ENCODE measurements around the gene ESR2. TPM values are rescaled to one million over a fixed set of nuclear protein-coding genes. Genes with fewer than 3 reads are reported as not detected.

The ESR2 gene
- total RNA-seq, 1 donor from 2014 or later, result 0.17 TPM

GRCh38 chr14:64279704-64280668, 14.2 kb downstream of the ESR2 start:
- no peak for TF ChIP-seq CTCF (IDR thresholded peaks at IDR 0.05; ENCODE audit: insufficient read depth, low read length, poor library complexity, severe bottlenecking)
- Histone ChIP-seq H3K27me3 (ENCODE audit: control insufficient read depth, insufficient read depth, low read length) (no peaks in the 10 kb centered on the region), H3K4me3 (ENCODE audit: low read depth, low read length) (no peak overlapping the region), H3K36me3 (ENCODE audit: control insufficient read depth, insufficient read depth, low read length) (no peaks in the 10 kb centered on the region)
- no peak for DNase-seq (ENCODE audit: low read depth)

- Histone ChIP-seq H3K4me3 (ENCODE audit: low read depth, low read length) (no peak overlapping the region), H3K27me3 (ENCODE audit: control insufficient read depth, insufficient read depth, low read length) (no peaks in the 10 kb centered on the region), H3K36me3 (ENCODE audit: control insufficient read depth, insufficient read depth, low read length) (no peaks in the 10 kb centered on the region)
- no peak for TF ChIP-seq CTCF (IDR thresholded peaks at IDR 0.05; ENCODE audit: insufficient read depth, low read length, poor library complexity, severe bottlenecking)
- no peak for DNase-seq (ENCODE audit: low read depth)
These were observed 15.7 kb downstream of the ESR2 start for GRCh38 chr14:64278458-64278857.

- H3K4me3 ChIP-seq (ENCODE audit: low read depth, low read length), result no peak overlapping the region
- DNase-seq (ENCODE audit: low read depth), result no peak
- H3K27me3 ChIP-seq (ENCODE audit: control insufficient read depth, insufficient read depth, low read length), result no peaks in the 10 kb centered on the region
- TF ChIP-seq CTCF (IDR thresholded peaks at IDR 0.05; ENCODE audit: insufficient read depth, low read length, poor library complexity, severe bottlenecking), result no peak
- H3K36me3 ChIP-seq (ENCODE audit: control insufficient read depth, insufficient read depth, low read length), result no peaks in the 10 kb centered on the region
These were observed 22.2 kb downstream of the ESR2 start for GRCh38 chr14:64272019-64272418.

- H3K27me3 ChIP-seq (ENCODE audit: control insufficient read depth, insufficient read depth, low read length), result no peaks in the 10 kb centered on the region
- no peak for TF ChIP-seq CTCF (IDR thresholded peaks at IDR 0.05; ENCODE audit: insufficient read depth, low read length, poor library complexity, severe bottlenecking)
- DNase-seq (ENCODE audit: low read depth), result no peak
These were observed 27.9 kb downstream of the ESR2 start for GRCh38 chr14:64266239-64266638.

DNA sequence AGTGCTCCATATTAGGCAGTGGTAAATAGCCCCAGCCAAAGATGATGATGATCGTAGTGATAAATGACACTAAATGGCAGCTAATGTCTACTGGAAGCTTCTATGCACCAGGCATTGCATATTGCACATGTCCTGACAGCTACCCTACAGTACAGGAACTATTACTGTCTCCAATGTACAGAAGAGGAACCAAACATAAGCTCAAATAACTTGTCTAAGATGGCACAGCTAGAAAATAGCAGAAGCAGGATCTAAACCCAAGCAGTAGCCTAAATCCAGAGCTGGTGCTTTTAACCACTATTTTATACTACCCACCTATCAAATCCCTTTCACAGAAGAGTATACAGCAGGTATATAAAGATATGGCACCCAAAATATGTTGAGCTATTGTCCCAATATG, 28.9 kb downstream of the ESR2 start:
- H3K27me3 ChIP-seq (ENCODE audit: control insufficient read depth, insufficient read depth, low read length), result no peaks in the 10 kb centered on the region
- H3K4me3 ChIP-seq (ENCODE audit: low read depth, low read length), result no peak overlapping the region
- DNase-seq (ENCODE audit: low read depth), result no peak
- H3K36me3 ChIP-seq (ENCODE audit: control insufficient read depth, insufficient read depth, low read length), result no peaks in the 10 kb centered on the region
- no peak for TF ChIP-seq CTCF (IDR thresholded peaks at IDR 0.05; ENCODE audit: insufficient read depth, low read length, poor library complexity, severe bottlenecking)

More at GRCh38 chr14:64266239-64266638, 27.9 kb downstream of the ESR2 start:
- H3K36me3 ChIP-seq (ENCODE audit: control insufficient read depth, insufficient read depth, low read length), result no peaks in the 10 kb centered on the region
- no peak overlapping the region for H3K4me3 ChIP-seq (ENCODE audit: low read depth, low read length)

Data from kidney epithelial cell (primary cell).